Bronchial epithelial cell (primary cell): ENCODE results near the gene RBBP4. TPM values are rescaled to one million over a fixed set of nuclear protein-coding genes. Genes with fewer than 3 reads are reported as not detected.

Source experiments
- DNase-seq: peaks from one replicate; pipeline ENCODE4 v3.0.0-alpha.2; 2010; ENCODE audit warnings: low read depth
- FAIRE-seq: peaks from 2 replicates; lab custom pipeline; 2011; peaks lifted over from hg19 to GRCh38; lab: Jason Lieb, UNC
- H3K27me3 ChIP-seq: 2 replicates; pipeline ENCODE4 v1.5.1; 2011; ENCODE audit warnings: low read length; ENCODE audit not compliant: control insufficient read depth, insufficient read depth
- H3K36me3 ChIP-seq: 2 replicates; pipeline ENCODE4 v1.5.1; 2011; ENCODE audit warnings: low read length; ENCODE audit not compliant: control insufficient read depth, insufficient read depth
- H3K4me3 ChIP-seq: 2 replicates; pipeline ENCODE4 v1.5.1; 2011; ENCODE audit warnings: mild to moderate bottlenecking, low read depth, low read length, control low read depth
- CTCF ChIP-seq: IDR thresholded peaks from 2 replicates; pipeline ENCODE4 v1.5.1; 2011; ENCODE audit warnings: mild to moderate bottlenecking, moderate library complexity, low read length, control low read depth, inconsistent platforms; ENCODE audit not compliant: insufficient read depth, severe bottlenecking
- total RNA-seq: library from RNA; depleted of rRNA; stranded (reverse); fragments of >200 nt; gene quantifications from 2 replicates; pipeline ENCODE4 v1.2.1, GENCODE V29; 2014

Gene RBBP4
- total RNA-seq, 1 donor from 2014 or later = 93.7 TPM

DNA sequence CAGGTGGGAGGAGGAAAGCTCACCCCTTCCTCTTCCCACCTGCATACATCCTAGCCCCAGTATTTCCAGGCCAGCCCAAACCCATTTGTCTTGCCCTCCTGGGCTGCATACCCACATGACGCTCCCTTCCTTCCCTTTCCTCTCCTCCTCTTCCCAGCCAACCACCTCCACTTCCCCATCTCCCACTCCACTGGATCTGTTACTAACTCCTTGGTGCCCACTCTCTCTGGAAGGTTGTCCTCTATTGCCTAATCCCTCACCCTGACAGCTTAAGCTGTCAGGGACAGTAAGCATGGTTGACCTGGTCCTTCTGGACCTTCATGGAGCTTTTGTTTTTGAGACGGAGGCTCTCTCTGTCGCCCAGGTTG, 74.6 kb downstream of the RBBP4 start:
- H3K36me3 ChIP-seq = no peaks in the 10 kb centered on the region
- TF ChIP-seq CTCF = no peak
- H3K27me3 ChIP-seq = no peaks in the 10 kb centered on the region
- no peak overlapping the region for H3K4me3 ChIP-seq
- no peak for DNase-seq
- no peak for FAIRE-seq

DNA sequence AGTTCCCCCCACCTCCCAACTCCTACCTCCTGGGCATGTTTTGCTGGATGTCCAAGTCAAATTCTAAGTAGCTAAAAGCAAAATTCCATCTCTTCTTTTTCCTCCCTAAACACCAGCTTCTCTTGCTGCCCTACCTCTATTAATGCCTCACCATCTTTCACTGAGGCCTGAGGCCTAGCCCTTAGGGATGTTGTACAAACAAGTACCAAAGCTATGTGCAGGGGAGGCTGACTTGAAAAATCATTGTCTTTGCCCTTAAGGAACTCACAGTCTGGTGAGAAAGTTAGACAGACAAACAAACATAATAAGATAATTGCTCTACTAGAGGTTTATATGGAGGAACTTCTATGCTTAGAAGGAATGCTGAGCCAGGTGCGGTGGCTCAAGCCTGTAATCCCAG, 76.9 kb downstream of the RBBP4 start:
- no peak for TF ChIP-seq CTCF
- DNase-seq = no peak
- Histone ChIP-seq H3K4me3 (no peak overlapping the region), H3K27me3 (no peaks in the 10 kb centered on the region), H3K36me3 (no peaks in the 10 kb centered on the region)
- FAIRE-seq = no peak

GRCh38 chr1:32728413-32729077, 77.5 kb downstream of the RBBP4 start:
- no peak for FAIRE-seq
- no peak overlapping the region for H3K4me3 ChIP-seq
- no peaks in the 10 kb centered on the region for H3K36me3 ChIP-seq

DNA sequence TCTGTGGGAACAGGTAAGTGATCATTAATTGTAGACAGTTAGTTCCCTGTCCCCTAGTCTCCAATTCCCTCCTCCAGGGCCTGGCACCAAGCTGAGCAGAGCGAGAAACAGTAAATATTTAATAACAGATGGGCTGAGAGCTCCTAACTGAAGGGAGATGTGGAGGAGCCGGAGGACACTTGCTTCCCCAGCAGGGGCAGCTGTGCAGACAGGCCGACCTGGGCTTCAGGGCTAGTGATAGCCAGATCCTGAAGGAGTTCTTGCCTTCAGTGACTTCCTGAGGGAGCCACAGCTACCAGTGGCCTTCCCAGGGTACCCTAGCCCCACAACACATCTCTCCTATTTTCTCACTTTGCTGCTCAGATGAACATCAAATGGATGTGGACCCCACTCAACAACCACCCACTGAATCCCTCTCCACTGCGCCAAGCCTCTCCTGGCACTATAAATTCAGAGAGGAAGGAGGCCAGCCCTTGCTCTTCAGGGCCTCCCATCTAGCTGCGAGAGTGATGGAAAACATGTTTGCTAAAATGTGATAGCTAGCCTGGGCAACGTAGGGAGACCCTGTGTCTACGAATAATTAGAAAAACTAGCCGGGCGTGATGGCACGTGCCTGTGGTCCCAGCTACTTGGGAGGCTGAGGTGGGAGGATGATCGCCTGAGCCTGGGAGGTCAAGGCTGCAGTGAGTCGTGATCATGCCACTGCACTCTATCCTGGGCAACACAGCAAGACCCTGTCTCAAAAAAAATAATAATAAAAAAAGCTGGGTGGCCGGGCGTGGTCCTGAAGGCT, 78.4 kb downstream of the RBBP4 start:
- no peak for TF ChIP-seq CTCF
- FAIRE-seq = no peak
- DNase-seq = no peak

More at GRCh38 chr1:32728413-32729077, 77.5 kb downstream of the RBBP4 start:
- TF ChIP-seq CTCF = no peak
- DNase-seq = no peak
- no peaks in the 10 kb centered on the region for H3K27me3 ChIP-seq

DNA sequence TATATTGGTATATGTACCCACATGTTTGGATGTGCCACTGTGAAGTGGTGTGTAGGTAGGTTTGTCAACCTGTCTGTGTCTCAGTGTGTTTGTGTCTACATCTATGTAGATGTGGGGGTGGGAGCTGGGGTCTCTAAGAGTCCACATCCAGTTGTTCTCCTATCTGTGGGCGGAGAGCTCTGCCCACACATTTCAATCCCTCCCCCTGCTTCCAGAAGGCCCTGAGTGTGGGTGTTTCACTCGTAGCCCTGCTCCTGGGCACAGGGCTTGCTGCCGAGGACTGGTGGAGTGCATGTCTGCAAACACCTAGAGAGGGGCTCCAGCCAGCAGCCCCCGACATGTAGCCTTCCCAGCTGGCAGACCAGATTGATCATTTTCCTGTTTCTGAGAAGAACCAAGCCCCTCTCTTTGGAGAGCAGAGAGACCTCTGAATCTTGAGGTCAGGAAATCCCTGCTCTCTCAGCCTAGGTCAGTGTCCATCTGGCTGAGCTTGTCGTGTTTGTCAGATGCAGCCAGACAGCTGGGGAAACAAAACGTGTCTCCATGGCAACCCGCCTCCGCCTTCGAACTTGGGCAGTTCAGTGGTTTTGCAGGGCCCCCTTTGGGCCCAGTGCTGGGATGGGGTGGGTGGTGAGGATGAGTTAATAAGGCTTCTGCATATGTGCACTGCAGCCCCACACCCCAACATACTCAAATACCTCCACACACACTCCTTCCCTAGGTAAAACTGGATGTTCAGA, 82.7 kb downstream of the RBBP4 start:
- DNase-seq = no peak
- Histone ChIP-seq H3K36me3 (no peaks in the 10 kb centered on the region), H3K4me3 (no peak overlapping the region), H3K27me3 (no peaks in the 10 kb centered on the region)
- FAIRE-seq = no peak
- TF ChIP-seq CTCF = no peak

More for the DNA sequence above, 78.4 kb downstream of the RBBP4 start:
- H3K36me3 ChIP-seq = no peaks in the 10 kb centered on the region
- no peaks in the 10 kb centered on the region for H3K27me3 ChIP-seq
- H3K4me3 ChIP-seq = no peak overlapping the region

Other genes with a start within 250 kb of the RBBP4 start
- gene ZBTB8B, start 186.1 kb upstream of the RBBP4 start, total RNA-seq = not detected in 2 replicates
- gene ZBTB8A, start 111.8 kb upstream of the RBBP4 start, total RNA-seq = 6.8 and 9.5 TPM in 2 replicates
- 36.6 and 74.9 TPM in 2 replicates for gene ZBTB8OS, start 658 bp upstream of the RBBP4 start, total RNA-seq
- gene SYNC, start 51.6 kb downstream of the RBBP4 start, total RNA-seq = 3.4 and 7.6 TPM in 2 replicates
- gene YARS1, start 166.2 kb downstream of the RBBP4 start, total RNA-seq = 195 and 234 TPM in 2 replicates
- gene S100PBP, start 166.4 kb downstream of the RBBP4 start, total RNA-seq = 20.5 and 30.3 TPM in 2 replicates
- not detected in 2 replicates for gene FNDC5, start 219.7 kb downstream of the RBBP4 start, total RNA-seq
- not detected in 2 replicates for gene HPCA, start 235.3 kb downstream of the RBBP4 start, total RNA-seq